ENCODE data around the gene PI4KA.

- TF ChIP-seq CTCF (IDR thresholded peaks at IDR 0.05) (no peak), POLR2A (IDR thresholded peaks at IDR 0.05) (no peak)
Observed at GRCh38 chr22:20764471-20764720, 94.2 kb downstream of the PI4KA start.

Measured in right lobe of liver (tissue), 4 donors.